SK-N-SH (cell line): ENCODE results near the gene HOXA6. TPM values are rescaled to one million over a fixed set of nuclear protein-coding genes. Genes with fewer than 3 reads are reported as not detected.

Experiments
- CTCF ChIA-PET: fragments of 300-600, 350-600 bp; formaldehyde crosslinking; extraction: SDS; loops from one replicate; lab custom pipeline; 2021; lab: Yijun Ruan, JAX
- POLR2A ChIA-PET: fragments of 350-600 bp; sonication (Branson Sonifier 250); formaldehyde crosslinking; extraction: SDS; loops from one replicate; lab custom pipeline; 2020; ENCODE audit warnings: antibody characterized with exemption, inconsistent platforms; lab: Yijun Ruan, JAX
- DNase-seq: peaks from one replicate; pipeline ENCODE4 v3.0.0; 2012
- H2AFZ ChIP-seq: fragments of 200-600 bp; sonication (generic); 2 replicates; pipeline ENCODE4 v1.8.1; 2016; ENCODE audit warnings: antibody characterized with exemption, mild to moderate bottlenecking, low read depth
- H3F3A ChIP-seq: fragments of 200-600 bp; sonication (generic); replicated peaks from 2 replicates; pipeline ENCODE3; 2016; ENCODE audit warnings: antibody characterized with exemption, mild to moderate bottlenecking; ENCODE audit not compliant: insufficient read depth
- H3K27ac ChIP-seq, 2 experiments: fragments of 200-500 bp in 1 of 2; fragments of 200-600 bp in 1 of 2; sonication (Bioruptor generic) in 1 of 2; sonication (generic), shearing (Covaris generic) in 1 of 2; 2 replicates each; pipeline versions ENCODE4 v1.5.1 to v1.6.1; 2014 to 2016; ENCODE audit warnings: low read depth in 2 of 2, inconsistent platforms in 1 of 2, low read length in 1 of 2, mild to moderate bottlenecking in 1 of 2, mixed read lengths in 1 of 2
- H3K27me3 ChIP-seq: fragments of 200-600 bp; sonication (generic), shearing (Covaris generic); 2 replicates; pipeline ENCODE4 v1.6.1; 2016; ENCODE audit warnings: mixed run types; ENCODE audit not compliant: insufficient read depth
- H3K36me3 ChIP-seq, 2 experiments: fragments of 200-500 bp in 1 of 2; fragments of 200-600 bp in 1 of 2; sonication (Bioruptor generic) in 1 of 2; sonication (generic) in 1 of 2; replicated peaks in 1 of 2; 2 replicates each; pipeline versions ENCODE3 to v1.5.1; 2014 to 2016; ENCODE audit warnings: low read length in 1 of 2, mild to moderate bottlenecking in 1 of 2; ENCODE audit not compliant: insufficient read depth in 2 of 2, control insufficient read depth in 1 of 2
- H3K4me1 ChIP-seq, 2 experiments: fragments of 200-500 bp in 1 of 2; fragments of 200-600 bp in 1 of 2; sonication (Bioruptor generic) in 1 of 2; sonication (generic), shearing (Covaris generic) in 1 of 2; 2 replicates each; pipeline versions ENCODE4 v1.5.1 to v1.6.1; 2014 to 2016; ENCODE audit warnings: low read depth in 1 of 2, low read length in 1 of 2, mixed run types in 1 of 2; ENCODE audit not compliant: insufficient read depth in 2 of 2, control insufficient read depth in 1 of 2
- H3K4me2 ChIP-seq: fragments of 200-600 bp; sonication (generic), shearing (Covaris generic); 2 replicates; pipeline ENCODE4 v1.6.1; 2017; ENCODE audit warnings: mixed run types
- H3K4me3 ChIP-seq, 2 experiments: fragments of 200-500 bp in 1 of 2; fragments of 200-600 bp in 1 of 2; sonication (Bioruptor generic) in 1 of 2; sonication (generic), shearing (Covaris generic) in 1 of 2; 2 replicates each; pipeline versions ENCODE4 v1.5.1 to v1.8.1; 2014 to 2016; ENCODE audit warnings: low read depth in 2 of 2, inconsistent platforms in 1 of 2, low read length in 1 of 2, mild to moderate bottlenecking in 1 of 2, mixed read lengths in 1 of 2, moderate library complexity in 1 of 2
- H3K79me2 ChIP-seq: fragments of 200-600 bp; sonication (generic); 2 replicates; pipeline ENCODE4 v1.8.1; 2017; ENCODE audit warnings: mild to moderate bottlenecking; ENCODE audit not compliant: insufficient read depth
- H3K9ac ChIP-seq: fragments of 200-600 bp; sonication (generic); 2 replicates; pipeline ENCODE4 v1.6.1; 2017; ENCODE audit warnings: mixed run types
- H3K9me2 ChIP-seq: fragments of 200-600 bp; sonication (generic); 2 replicates; pipeline ENCODE4 v1.6.1; 2017; ENCODE audit warnings: mixed run types
- H3K9me3 ChIP-seq: fragments of 200-600 bp; sonication (generic); 2 replicates; pipeline ENCODE4 v1.6.1; 2017; ENCODE audit warnings: mixed run types, mild to moderate bottlenecking, moderate library complexity
- H4K20me1 ChIP-seq: fragments of 200-600 bp; sonication (generic); 2 replicates; pipeline ENCODE4 v1.6.1; 2017; ENCODE audit warnings: mild to moderate bottlenecking, mixed run types; ENCODE audit not compliant: insufficient read depth
- CHD2 ChIP-seq: fragments of 150-350 bp; IDR thresholded peaks from 2 replicates; pipeline ENCODE4 v1.6.1; 2018; ENCODE audit warnings: low read length; ENCODE audit not compliant: partially characterized antibody
- EZH2phosphoT487 ChIP-seq: fragments of 200-600 bp; sonication (generic); IDR thresholded peaks from 2 replicates; pipeline ENCODE4 v1.6.1; 2017; ENCODE audit warnings: low read depth, mixed run types, mild to moderate bottlenecking, antibody characterized with exemption, moderate library complexity, borderline replicate concordance
- FOXJ3 ChIP-seq: sonication (generic); formaldehyde crosslinking; IDR thresholded peaks from 2 replicates; pipeline ENCODE4 v1.5.1; 2020; ENCODE audit warnings: mild to moderate bottlenecking, missing genetic modification reagents
- POLR2AphosphoS5 ChIP-seq: IDR thresholded peaks from 2 replicates; pipeline ENCODE4 v1.6.1; 2012; ENCODE audit warnings: low read depth, low read length
- REST ChIP-seq: IDR thresholded peaks from 2 replicates; pipeline ENCODE4 v1.6.1; 2012; ENCODE audit warnings: mild to moderate bottlenecking, low read depth, low read length, moderate library complexity
- RXRA ChIP-seq: IDR thresholded peaks from 2 replicates; pipeline ENCODE4 v1.4.0; 2012; ENCODE audit warnings: low read depth, mild to moderate bottlenecking, borderline replicate concordance
- TCF12 ChIP-seq: IDR thresholded peaks from 2 replicates; pipeline ENCODE4 v1.4.0; 2012
- USF1 ChIP-seq: IDR thresholded peaks from 2 replicates; pipeline ENCODE4 v1.4.0; 2012; ENCODE audit warnings: low read depth, borderline replicate concordance
- WGBS: methylation state at CpG from one replicate; pipeline ENCODE4 v1.1.6; 2017; ENCODE audit warnings: low lambda C conversion rate; 5-methylcytosine and 5-hydroxymethylcytosine counted together
- polyA plus RNA-seq, 3 experiments: library from polyadenylated mRNA; depleted of rRNA; stranded (reverse); fragments of >200 nt; gene quantifications; 2 replicates each; pipeline ENCODE4 v1.2.3, GENCODE V29; 2012

The HOXA6 gene
- polyA plus RNA-seq, 1 of the 3 experiments (the other 2 are of a cell fraction), result not detected

- Histone ChIP-seq H3K4me3 (no peak overlapping the region), H3K36me3 (no peaks in the 10 kb centered on the region), H3K27ac (no peak overlapping the region), H3F3A (peaks cover 10% of the 10 kb centered on the region), H4K20me1 (peaks cover 6% of the 10 kb centered on the region; the same call in 1 of the 2 replicates), H3K4me1 (peaks cover 0 to 8% of the 10 kb centered on the region in 2 experiments; a peak in 1 of 4 replicates)
- POLR2A ChIA-PET, result no interaction called here
- CTCF ChIA-PET, result interaction anchor here (0.5 to 11.7 kb wide), 9 partner anchors 10 to 1265 kb away, joined by 3 to 270 read pairs (median 5); partner anchors contain the start of genes HOXA3, HOXA5 and HOXA6
- no peak for DNase-seq
- WGBS, result 40% methylated on average over 31 of the region's 35 CpGs
- TF ChIP-seq TCF12 (no peak), POLR2AphosphoS5 (no peak), REST (no peak), CHD2 (no peak), EZH2phosphoT487 (peak; percentile 35; the same call in 1 of the 2 replicates), FOXJ3 (CRISPR knock-in tag) (no peak), RXRA (no peak)
- TF ChIP-seq, all 33 proteins: peak for 1
- H3K9ac ChIP-seq, result no peak overlapping the region
- H3K79me2 ChIP-seq, result no peaks in the 10 kb centered on the region
- H3K9me2 ChIP-seq, result no peaks in the 10 kb centered on the region
- peaks cover 91% of the 10 kb centered on the region for H3K27me3 ChIP-seq
- H3K9me3 ChIP-seq, result no peaks in the 10 kb centered on the region
- H3K4me2 ChIP-seq, result no peak overlapping the region
- no peak overlapping the region for H2AFZ ChIP-seq
These were observed 11.1 kb upstream of the HOXA6 start for GRCh38 chr7:27158436-27159265.

- CTCF ChIA-PET, result interaction anchor here (0.6 to 11.7 kb wide), 8 partner anchors 10 to 1265 kb away, joined by 3 to 270 read pairs (median 6); partner anchors contain the start of genes HOXA11, HOXA3, HOXA5 and HOXA6
- no peak overlapping the region for H3K4me3 ChIP-seq
- no peak overlapping the region for H3K27ac ChIP-seq
- H3K9me3 ChIP-seq, result no peaks in the 10 kb centered on the region
- H3K4me2 ChIP-seq, result no peak overlapping the region
- no peak overlapping the region for H3K9ac ChIP-seq
- TF ChIP-seq USF1 (no peak), EZH2phosphoT487 (0 out of 2 replicates have a peak, but pooled peaks have one; percentile 23)
- no peak for DNase-seq
- 38% methylated on average over 29 of the region's 30 CpGs for WGBS
- no peaks in the 10 kb centered on the region for H3K9me2 ChIP-seq
- H3K36me3 ChIP-seq, result no peaks in the 10 kb centered on the region
- no peaks in the 10 kb centered on the region for H3K79me2 ChIP-seq
- POLR2A ChIA-PET, result no interaction called here
- no peak overlapping the region for H2AFZ ChIP-seq
- peaks cover 5% of the 10 kb centered on the region for H3F3A ChIP-seq
- H4K20me1 ChIP-seq, result peaks cover 6% of the 10 kb centered on the region; the same call in 1 of the 2 replicates
- H3K4me1 ChIP-seq, result peaks cover 0 to 8% of the 10 kb centered on the region in 2 experiments; a peak in 1 of 4 replicates
- peaks cover 91% of the 10 kb centered on the region for H3K27me3 ChIP-seq
These were observed 10.3 kb upstream of the HOXA6 start for GRCh38 chr7:27157702-27158431.
